ENCODE results near the gene ATXN1. TPM values are rescaled to one million over a fixed set of nuclear protein-coding genes. Genes with fewer than 3 reads are reported as not detected.
A peak's percentile ranks its signal among the peaks of the same experiment; 100 is the strongest.

ATXN1 gene
- total RNA-seq, 4 donors from 2014 or later, result 24.9 to 48.0 (median 36.8) TPM

DNA sequence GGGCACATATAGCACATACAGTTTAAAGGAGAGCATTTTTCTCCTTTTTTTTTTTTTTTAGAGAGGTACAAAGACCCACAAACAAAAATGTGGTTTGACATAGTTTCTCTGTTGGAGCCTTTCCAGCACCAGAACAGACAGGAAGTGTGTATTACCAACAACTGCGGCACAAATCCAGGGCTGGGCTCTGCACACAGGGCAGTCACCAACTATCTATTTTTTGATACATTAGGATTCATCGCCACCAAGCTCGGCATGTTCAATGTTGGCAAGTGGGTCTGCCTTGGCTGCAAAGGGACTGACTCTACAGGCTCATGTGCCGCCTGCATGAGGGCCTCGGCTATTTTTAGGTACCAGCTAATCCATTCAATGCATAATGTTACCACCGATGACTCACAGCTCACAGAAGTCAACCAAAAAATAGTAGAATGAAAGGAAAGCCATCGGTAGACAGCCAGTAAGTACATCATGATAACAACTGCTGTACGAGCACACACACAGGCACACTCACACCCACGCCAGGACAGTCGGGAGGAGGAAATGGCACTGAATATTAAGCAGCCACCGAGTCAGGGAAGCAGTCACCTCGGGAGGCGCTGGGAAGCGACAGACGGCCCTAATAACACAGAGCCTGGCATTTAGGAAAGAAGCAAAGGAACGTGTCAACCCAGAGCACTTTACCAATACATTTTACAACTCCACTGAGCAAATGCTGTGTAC is 441.3 kb downstream of the ATXN1 start:
- WGBS, 2 donors, result 20 to 25% methylated on average over 16 of the region's 16 CpGs
- peak in 1 of 2 donors; percentile 49 for DNase-seq (ENCODE audit: low spot score in 2 of 2)
- Histone ChIP-seq H3K9me3 (no peaks in the 10 kb centered on the region), H3K4me1 (peaks cover 0 to 34% (median 17%) of the 10 kb centered on the region in 4 donors), H3K27me3 (no peaks in the 10 kb centered on the region), H3K4me3 (peak overlapping the region in 3 of 4 donors; percentile 2 to 15 (median 15)), H3K36me3 (no peaks in the 10 kb centered on the region), H3K27ac (peak overlapping the region; percentile 5 to 87 (median 68))
- TF ChIP-seq, protein P1, sequence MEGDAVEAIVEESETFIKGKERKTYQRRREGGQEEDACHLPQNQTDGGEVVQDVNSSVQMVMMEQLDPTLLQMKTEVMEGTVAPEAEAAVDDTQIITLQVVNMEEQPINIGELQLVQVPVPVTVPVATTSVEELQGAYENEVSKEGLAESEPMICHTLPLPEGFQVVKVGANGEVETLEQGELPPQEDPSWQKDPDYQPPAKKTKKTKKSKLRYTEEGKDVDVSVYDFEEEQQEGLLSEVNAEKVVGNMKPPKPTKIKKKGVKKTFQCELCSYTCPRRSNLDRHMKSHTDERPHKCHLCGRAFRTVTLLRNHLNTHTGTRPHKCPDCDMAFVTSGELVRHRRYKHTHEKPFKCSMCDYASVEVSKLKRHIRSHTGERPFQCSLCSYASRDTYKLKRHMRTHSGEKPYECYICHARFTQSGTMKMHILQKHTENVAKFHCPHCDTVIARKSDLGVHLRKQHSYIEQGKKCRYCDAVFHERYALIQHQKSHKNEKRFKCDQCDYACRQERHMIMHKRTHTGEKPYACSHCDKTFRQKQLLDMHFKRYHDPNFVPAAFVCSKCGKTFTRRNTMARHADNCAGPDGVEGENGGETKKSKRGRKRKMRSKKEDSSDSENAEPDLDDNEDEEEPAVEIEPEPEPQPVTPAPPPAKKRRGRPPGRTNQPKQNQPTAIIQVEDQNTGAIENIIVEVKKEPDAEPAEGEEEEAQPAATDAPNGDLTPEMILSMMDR (IDR thresholded peaks at IDR 0.05), result no peak
- TF ChIP-seq EP300 (IDR thresholded peaks at IDR 0.05), result peak in 1 of 2 donors; percentile 66

DNA sequence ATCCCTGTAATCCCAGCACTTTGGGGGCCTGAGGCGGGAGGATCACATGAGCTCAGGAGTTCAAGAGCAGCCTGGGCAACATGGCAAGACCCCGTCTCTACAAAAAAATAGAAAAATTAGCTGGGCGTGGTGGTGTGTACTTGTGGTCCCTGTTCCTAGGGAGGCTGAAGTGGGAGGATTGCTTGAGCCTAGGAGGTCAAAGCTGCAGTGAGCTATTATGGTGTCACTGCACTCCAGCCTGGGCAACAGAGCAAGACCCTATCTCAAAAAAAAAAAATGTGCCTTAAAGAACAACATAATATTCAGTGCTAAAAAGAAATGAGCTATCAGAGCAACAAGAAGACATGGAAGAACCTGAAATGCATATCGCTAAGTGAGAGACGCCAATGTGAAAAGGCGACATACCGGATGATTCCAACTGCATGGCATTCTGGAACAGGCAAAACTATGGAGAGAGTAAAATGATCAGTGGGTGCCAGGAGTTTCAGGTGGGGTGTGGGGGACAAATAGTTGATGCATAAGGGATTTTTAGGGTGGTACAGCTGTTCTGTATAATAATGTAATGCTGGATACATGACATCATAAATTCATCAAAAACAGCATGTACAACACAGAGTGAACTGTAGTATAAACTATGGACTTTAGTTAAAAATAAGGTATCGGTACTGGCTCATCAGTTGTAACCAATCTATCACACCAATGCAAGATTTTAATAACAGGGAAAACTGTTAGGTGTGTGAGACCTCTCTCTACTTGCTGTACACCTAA is 442.1 kb downstream of the ATXN1 start:
- WGBS, 2 donors, result 96% methylated on average over 8 of the region's 8 CpGs
- H3K4me1 ChIP-seq, result peaks cover 0 to 34% (median 17%) of the 10 kb centered on the region in 4 donors
- DNase-seq (ENCODE audit: low spot score in 2 of 2), result no peak
- peak overlapping the region in 3 of 4 donors; percentile 67 to 87 (median 68) for H3K27ac ChIP-seq
- no peaks in the 10 kb centered on the region for H3K27me3 ChIP-seq
- TF ChIP-seq, protein P1 (IDR thresholded peaks at IDR 0.05), result no peak
- no peak for TF ChIP-seq EP300 (IDR thresholded peaks at IDR 0.05)
- no peak for TF ChIP-seq POLR2A (IDR thresholded peaks at IDR 0.05)
- no peaks in the 10 kb centered on the region for H3K9me3 ChIP-seq
- H3K4me3 ChIP-seq, result no peak overlapping the region
- no peaks in the 10 kb centered on the region for H3K36me3 ChIP-seq

DNA sequence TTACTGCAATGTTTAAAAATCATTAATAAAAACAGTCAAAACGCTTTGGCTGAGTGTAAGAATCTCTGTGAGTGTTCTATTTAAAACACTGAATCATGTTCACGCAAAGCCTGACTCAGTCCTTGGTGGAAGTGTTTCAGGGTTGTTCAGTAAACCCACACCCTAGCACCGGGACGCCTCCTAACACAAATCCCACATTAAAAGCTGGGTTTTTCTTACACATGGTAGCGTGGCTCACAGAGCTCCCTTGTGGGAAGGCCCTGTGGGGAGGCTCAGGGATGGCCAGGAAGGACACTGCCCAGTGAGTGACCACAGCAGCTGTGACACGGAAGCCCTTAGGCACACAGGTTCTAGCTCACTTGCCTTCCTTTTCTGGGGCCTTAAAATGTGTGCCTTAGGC is 442.7 kb downstream of the ATXN1 start:
- no peaks in the 10 kb centered on the region for H3K9me3 ChIP-seq
- no peak for TF ChIP-seq POLR2A (IDR thresholded peaks at IDR 0.05)
- no peak for TF ChIP-seq EP300 (IDR thresholded peaks at IDR 0.05)
- TF ChIP-seq, protein P1 (IDR thresholded peaks at IDR 0.05), result no peak
- 66 to 73% methylated on average over 5 to 6 of the region's 6 CpGs for WGBS, 2 donors
- H3K4me3 ChIP-seq, result no peak overlapping the region
- DNase-seq (ENCODE audit: low spot score in 2 of 2), result no peak
- H3K27me3 ChIP-seq, result no peaks in the 10 kb centered on the region
- H3K36me3 ChIP-seq, result no peaks in the 10 kb centered on the region
- peak overlapping the region in 2 of 4 donors; percentile 3 to 25 for H3K27ac ChIP-seq
- peaks cover 0 to 34% (median 17%) of the 10 kb centered on the region in 4 donors for H3K4me1 ChIP-seq

DNA sequence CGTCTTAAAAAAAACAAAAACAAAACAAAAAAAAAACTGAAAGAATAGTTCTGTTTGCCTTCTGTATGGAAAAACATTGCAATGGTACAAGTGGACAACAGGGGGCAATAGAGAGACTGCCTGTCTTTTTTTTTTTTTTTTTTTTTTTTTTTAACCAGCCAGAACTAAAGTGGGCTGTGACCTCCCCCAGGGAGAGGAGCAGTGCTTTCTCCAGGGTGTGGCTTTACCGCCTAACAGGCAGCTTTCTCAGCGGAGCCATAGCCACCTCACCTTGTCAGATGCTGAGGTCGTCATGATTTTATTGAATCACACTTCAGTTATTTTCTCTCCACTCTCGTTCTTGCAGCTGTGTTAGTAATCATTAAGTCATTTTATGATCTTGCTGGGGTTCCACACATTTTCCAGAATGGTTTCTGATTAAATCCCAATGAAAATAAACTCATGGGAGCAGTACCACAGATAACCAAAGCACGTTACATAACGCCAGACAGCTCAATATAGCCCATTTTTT is 444.5 kb downstream of the ATXN1 start:
- H3K27me3 ChIP-seq, result no peaks in the 10 kb centered on the region
- H3K4me3 ChIP-seq, result no peak overlapping the region
- DNase-seq (ENCODE audit: low spot score in 2 of 2), result peak in 1 of 2 donors; percentile 39
- no peaks in the 10 kb centered on the region for H3K36me3 ChIP-seq
- 52 to 55% methylated on average over 7 of the region's 7 CpGs for WGBS, 2 donors
- H3K9me3 ChIP-seq, result no peaks in the 10 kb centered on the region
- H3K4me1 ChIP-seq, result peaks cover 0 to 29% (median 17%) of the 10 kb centered on the region in 4 donors
- TF ChIP-seq, protein P1 (IDR thresholded peaks at IDR 0.05), result peak in 4 of 5 experiments; percentile 31 to 79 (median 62)
- TF ChIP-seq POLR2A (IDR thresholded peaks at IDR 0.05) (no peak), EP300 (IDR thresholded peaks at IDR 0.05) (no peak)
- H3K27ac ChIP-seq, result no peak overlapping the region
